H1 (cell line): ENCODE measurements around the gene AGAP1.

Source experiments
- ATF3 ChIP-seq: IDR thresholded peaks from 2 replicates; pipeline ENCODE4 v1.6.1; 2011; ENCODE audit warnings: low read depth, mild to moderate bottlenecking, low read length; ENCODE audit not compliant: insufficient read depth
- CBX5 ChIP-seq: fragments of 300-800, 300-1000 bp; sonication (generic); IDR thresholded peaks from 2 replicates; pipeline ENCODE4 v1.7.1; 2016; ENCODE audit warnings: antibody characterized with exemption, low read length, low read depth
- CTCF ChIP-seq, 3 experiments: IDR thresholded peaks; 1 replicate in 2 of 3; 2 replicates in 1 of 3; pipeline versions ENCODE4 v1.5.1 to v1.6.1; 2011; ENCODE audit warnings: low read length in 3 of 3, mild to moderate bottlenecking in 3 of 3, inconsistent platforms in 2 of 3, low read depth in 1 of 3, moderate library complexity in 1 of 3; ENCODE audit not compliant: insufficient read depth in 1 of 3; ENCODE audit errors: control extremely low read depth in 1 of 3
- EZH2 ChIP-seq: fragments of 200-600 bp; sonication (generic); IDR thresholded peaks from 2 replicates; pipeline ENCODE4 v1.7.1; 2012; ENCODE audit warnings: low read depth, mild to moderate bottlenecking, moderate library complexity, low read length, inconsistent platforms; ENCODE audit not compliant: severe bottlenecking
- JUND ChIP-seq: IDR thresholded peaks from 2 replicates; pipeline ENCODE4 v1.6.1; 2011; ENCODE audit warnings: mild to moderate bottlenecking, improper control_type of control experiment, low read length
- MAFK ChIP-seq: IDR thresholded peaks from 2 replicates; pipeline ENCODE4 v1.6.1; 2012; ENCODE audit warnings: low read depth, mild to moderate bottlenecking, improper control_type of control experiment, low read length
- POLR2AphosphoS5 ChIP-seq: IDR thresholded peaks from 2 replicates; pipeline ENCODE4 v1.6.1; 2011; ENCODE audit warnings: low read depth, low read length
- RFX5 ChIP-seq: IDR thresholded peaks from 2 replicates; pipeline ENCODE4 v1.6.1; 2011; ENCODE audit warnings: low read depth, low read length, improper control_type of control experiment, borderline replicate concordance
- SUZ12 ChIP-seq: fragments of 200-600 bp; sonication (generic); IDR thresholded peaks from 2 replicates; pipeline ENCODE4 v1.6.1; 2012; ENCODE audit warnings: mild to moderate bottlenecking, inconsistent platforms, low read length, moderate library complexity, mixed read lengths
- TCF12 ChIP-seq: IDR thresholded peaks from 2 replicates; pipeline ENCODE4 v1.6.1; 2011; ENCODE audit warnings: low read depth, mild to moderate bottlenecking, low read length

- TF ChIP-seq POLR2AphosphoS5 (no peak), RFX5 (no peak), CTCF (IDR thresholded peaks at IDR 0.05; ENCODE audit: control extremely low read depth in 1 of 3, insufficient read depth in 1 of 3, low read depth in 1 of 3, low read length in 3 of 3) (no peak), EZH2 (no peak), JUND (no peak), CBX5 (no peak), ATF3 (no peak), TCF12 (no peak), SUZ12 (no peak), MAFK (no peak)
Observed at GRCh38 chr2:235910067-235910466, 416.2 kb downstream of the AGAP1 start.
